PC-3 (cell line): Measurements from ENCODE around the gene FAR2.

Experiments
- EZH2 ChIP-seq: fragments of 300-600 bp; sonication (generic); IDR thresholded peaks from one replicate; pipeline ENCODE4 v1.6.1; 2017; ENCODE audit warnings: antibody characterized with exemption, mild to moderate bottlenecking, low read length; ENCODE audit not compliant: unreplicated experiment
- EZH2phosphoT487 ChIP-seq: fragments of 300-600 bp; sonication (generic); IDR thresholded peaks from 2 replicates; pipeline ENCODE4 v1.6.1; 2018; ENCODE audit warnings: mild to moderate bottlenecking, antibody characterized with exemption, low read length, borderline replicate concordance
- TF ChIP-seq, protein P1 (sequence below): fragments of 300-600 bp; sonication (generic); conservative IDR thresholded peaks from 2 replicates; pipeline ENCODE4 v1.5.1; 2017; ENCODE audit warnings: antibody characterized with exemption, low read depth, mild to moderate bottlenecking, low read length

DNA sequence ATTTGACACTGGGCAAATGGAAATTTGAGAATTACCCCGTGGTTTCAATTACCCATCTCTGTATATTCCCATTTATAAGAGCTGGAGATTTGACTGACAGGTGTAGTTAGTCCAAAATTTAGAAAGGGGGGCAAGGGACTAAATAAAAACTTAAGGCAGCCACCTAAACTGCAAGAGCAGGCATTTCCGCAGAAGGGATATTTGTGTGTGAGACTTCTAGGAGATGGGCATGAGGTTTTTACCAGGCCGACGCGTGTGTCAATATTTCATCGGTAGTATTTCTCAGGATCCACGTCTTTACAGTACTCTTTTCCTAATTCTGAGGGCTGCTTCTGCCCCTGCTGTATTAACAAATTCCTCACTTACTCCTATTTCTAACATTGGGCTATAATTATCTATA, 1.4 kb downstream of the FAR2 start:
- TF ChIP-seq, protein P1, sequence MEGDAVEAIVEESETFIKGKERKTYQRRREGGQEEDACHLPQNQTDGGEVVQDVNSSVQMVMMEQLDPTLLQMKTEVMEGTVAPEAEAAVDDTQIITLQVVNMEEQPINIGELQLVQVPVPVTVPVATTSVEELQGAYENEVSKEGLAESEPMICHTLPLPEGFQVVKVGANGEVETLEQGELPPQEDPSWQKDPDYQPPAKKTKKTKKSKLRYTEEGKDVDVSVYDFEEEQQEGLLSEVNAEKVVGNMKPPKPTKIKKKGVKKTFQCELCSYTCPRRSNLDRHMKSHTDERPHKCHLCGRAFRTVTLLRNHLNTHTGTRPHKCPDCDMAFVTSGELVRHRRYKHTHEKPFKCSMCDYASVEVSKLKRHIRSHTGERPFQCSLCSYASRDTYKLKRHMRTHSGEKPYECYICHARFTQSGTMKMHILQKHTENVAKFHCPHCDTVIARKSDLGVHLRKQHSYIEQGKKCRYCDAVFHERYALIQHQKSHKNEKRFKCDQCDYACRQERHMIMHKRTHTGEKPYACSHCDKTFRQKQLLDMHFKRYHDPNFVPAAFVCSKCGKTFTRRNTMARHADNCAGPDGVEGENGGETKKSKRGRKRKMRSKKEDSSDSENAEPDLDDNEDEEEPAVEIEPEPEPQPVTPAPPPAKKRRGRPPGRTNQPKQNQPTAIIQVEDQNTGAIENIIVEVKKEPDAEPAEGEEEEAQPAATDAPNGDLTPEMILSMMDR: no peak
- TF ChIP-seq EZH2phosphoT487 (no peak), EZH2 (no peak)
